LoVo (cell line): Measurements from ENCODE around the gene FUT2.
A peak's percentile ranks its signal among the peaks of the same experiment; 100 is the strongest.
"Not testable (repeated sequence)": the region's sequence is repeated elsewhere in the genome, so short reads cannot be mapped to it uniquely, and the experiment has no call there.

Experiments used
- DNase-seq: peaks from one replicate; pipeline ENCODE4 v3.0.0-alpha.2; 2016; ENCODE audit warnings: low spot score

Gene FUT2

GRCh38 chr19:48695743-48696352, at the start of gene FUT2:
FUT2 (plus strand) TSS chr19:48695971; CDS start chr19:48702957, 6,986 bp downstream.
- DNase-seq, result peak; percentile 69

DNA sequence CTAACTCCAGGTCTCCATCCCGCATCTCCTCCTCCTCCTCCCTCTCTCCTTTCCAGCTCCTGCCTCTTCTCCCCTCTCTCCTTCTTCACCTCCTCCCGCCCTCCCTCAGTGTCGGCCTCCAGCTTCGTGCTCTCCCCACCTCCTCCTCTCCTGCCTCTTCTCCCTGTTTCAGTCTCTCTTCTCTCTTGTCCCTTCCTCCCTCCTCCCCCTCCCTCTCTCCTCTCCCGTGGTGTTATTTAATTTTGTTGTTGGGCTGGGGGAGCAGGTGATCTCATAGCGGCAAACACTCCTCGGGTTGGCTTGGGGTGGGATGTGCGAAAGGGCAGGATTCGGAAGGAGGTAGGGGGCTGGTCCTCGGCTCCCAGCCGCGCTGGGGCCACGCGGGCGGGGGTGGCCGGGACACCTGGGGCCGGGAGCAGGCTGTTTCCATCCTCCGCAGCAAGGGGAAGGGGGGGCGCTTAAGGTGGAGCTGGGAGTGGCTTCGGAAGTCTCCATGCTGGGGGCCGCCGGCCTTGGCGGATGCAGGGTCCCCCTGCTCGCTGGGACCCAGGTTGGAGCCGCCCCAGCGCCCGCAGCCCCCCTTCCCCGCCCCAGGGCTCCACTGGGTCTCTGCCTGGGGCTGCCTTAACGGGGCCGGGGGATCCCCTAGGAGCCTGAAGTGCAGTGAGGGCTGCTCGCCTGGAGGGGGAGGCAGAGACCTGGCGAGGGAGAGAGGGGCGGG, 49.6 kb upstream of the FUT2 start, which contains the start of gene CA11:
CA11 (minus strand) TSS at position 187 of the 721 bp plus-strand sequence. CDS start 555 bp downstream, outside the sequence.
- peak; percentile 84 for DNase-seq

DNA sequence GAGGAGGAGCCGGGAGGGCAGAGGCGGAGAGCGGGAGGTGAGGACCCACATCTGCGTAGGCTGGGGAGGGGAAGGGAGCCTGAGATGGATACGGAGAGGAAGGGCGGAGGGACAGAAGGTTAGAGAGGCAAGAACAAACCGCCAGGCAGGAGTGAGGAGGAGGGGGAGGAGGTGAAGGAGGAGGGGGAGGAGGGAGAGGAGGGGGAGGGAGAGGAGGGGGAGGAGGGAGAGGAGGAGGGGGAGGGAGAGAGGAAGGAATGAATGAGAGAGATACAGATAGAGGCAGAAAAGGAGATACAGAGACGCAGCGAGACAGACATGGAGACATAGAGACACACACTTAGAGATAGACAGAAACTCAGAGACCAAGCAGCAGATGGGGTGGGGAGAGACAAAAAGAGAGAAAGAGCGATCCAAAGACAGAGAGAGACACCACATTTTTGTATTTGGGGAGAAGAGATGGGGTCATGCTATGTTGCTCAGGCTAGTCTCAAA, 49.0 kb upstream of the FUT2 start:
- DNase-seq, result no peak

- no peak for DNase-seq
Observed at GRCh38 chr19:48648134-48648533, 47.6 kb upstream of the FUT2 start.

GRCh38 chr19:48650974-48651682, 44.6 kb upstream of the FUT2 start:
- DNase-seq, result no peak

GRCh38 chr19:48651683-48652048, 44.1 kb upstream of the FUT2 start:
- no peak for DNase-seq

DNA sequence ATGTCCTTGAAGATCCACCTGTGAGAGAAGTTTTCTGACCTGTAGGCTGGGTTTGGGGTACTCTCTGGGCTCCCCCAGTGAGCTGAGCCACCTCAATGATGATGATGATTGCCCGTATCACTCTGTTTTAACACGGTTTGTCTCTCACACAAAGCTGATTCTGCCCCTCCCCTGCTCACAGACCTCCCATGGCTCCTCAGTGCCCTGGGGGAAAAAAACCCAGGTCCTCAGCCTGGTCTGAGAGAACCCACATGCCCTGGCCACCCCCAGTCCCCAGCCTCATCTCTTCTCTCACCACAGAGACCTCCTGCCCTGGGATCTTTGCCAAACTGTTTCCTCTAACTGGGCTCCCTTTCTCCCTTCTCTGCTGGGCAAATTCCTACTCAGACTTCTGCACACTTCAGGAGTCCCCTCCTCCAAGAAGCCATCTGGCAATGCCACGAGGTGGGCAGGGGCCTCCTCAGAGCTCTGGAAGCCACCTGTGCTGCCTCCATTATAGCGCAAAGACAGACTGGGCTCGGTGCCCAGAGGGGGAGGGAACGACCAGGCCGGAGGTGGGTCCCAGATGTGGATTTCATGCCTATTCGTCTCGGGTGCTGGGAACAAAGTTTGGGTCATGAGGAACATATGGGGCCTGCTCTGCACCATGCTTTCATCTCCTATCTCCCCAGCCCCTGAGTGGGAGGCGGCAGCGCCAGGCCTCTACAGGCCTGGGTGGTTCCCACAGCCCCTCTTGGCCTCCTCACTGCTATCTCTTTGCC, 41.3 kb upstream of the FUT2 start:
- no peak for DNase-seq

GRCh38 chr19:48656840-48657474, 38.8 kb upstream of the FUT2 start:
- peak; percentile 23 for DNase-seq

GRCh38 chr19:48657828-48658227, 37.9 kb upstream of the FUT2 start:
- DNase-seq, result not testable (repeated sequence)

DNA sequence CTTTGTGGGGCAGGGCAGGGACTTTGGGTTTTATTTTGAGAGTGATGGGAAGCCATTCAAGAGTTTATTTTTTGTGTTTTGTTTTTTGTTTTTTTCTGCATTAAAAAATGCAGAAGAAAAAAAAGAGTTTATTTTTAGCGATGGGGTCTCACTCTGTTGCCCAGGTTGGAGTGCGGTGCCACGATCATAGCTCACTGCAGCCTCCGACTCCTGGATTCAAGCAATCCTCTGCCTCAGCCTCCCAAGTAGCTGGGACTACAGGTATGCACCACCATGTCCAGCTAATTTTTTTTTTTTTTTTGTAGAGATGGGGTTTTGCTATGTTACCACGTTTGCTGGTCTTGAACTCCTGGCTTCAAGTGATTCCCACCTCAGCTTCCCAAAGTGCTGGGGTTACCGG, 37.3 kb upstream of the FUT2 start:
- no peak for DNase-seq

DNA sequence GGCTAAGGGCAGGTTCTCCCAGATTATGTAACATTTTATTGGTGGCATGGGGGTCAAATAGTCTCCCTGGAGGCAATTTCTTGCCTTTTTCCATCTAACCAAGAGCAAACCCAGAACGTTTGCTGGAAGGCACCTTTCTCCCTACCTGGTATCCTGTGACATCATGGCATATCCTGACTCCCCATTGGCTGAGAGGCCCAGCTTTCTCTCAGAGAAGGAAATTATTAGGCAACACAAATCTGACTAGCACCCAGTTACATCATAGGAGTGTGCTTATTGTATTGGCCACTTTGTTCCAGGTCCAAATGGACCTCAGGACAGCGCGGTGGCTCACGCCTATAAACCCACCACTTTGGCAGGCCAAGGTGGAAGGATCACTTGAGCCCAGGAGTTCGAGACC, 36.0 kb upstream of the FUT2 start:
- DNase-seq, result no peak

DNA sequence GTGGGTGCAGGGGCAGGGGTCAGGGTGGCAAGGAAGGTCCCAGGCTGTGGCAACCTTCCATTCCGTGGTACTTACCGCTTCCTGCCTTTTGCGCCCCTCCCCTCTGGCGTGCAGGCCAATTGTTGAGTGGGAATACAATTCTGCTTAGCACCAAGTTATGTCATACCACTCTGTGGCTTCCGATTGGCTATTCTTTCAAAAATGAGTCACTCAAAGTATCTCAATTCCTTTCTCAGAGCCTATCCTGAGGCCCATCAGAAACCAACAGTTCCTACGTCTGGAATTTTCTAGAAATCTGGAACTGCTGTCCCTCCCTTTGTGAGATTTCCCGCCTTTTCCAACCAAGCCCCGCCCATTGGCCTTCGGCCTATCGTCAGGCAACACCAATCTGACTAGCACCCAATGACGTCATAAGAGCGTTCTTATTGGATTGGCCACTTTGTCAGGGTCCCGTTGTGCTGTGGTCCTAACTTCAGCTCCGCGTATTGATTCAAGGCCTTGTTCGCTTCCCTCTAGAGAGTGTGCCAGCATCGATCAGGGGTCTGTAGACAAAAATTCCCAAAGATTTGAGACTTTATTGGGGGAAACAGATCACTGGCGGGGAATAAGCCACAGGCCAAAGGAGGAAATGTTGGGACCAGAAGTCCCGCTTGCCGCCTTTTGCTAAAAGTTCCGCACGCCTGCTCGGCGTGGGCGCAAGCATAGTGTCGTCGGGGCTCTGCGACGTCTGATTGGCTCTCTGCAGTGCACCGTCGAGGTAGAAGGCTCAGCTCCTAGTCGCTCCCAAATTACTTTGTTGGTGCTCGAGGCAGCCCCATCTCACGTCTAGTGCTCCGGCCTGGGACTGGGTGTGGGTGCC, 34.7 kb upstream of the FUT2 start:
- DNase-seq, result peak; percentile 44

- DNase-seq, result no peak
Observed at GRCh38 chr19:48661711-48662090, 34.1 kb upstream of the FUT2 start.

- DNase-seq, result no peak
Observed at GRCh38 chr19:48663667-48664066, 32.1 kb upstream of the FUT2 start.

- no peak for DNase-seq
Observed at GRCh38 chr19:48664476-48664875, 31.3 kb upstream of the FUT2 start.

- no peak for DNase-seq
Observed at GRCh38 chr19:48665786-48666185, 30.0 kb upstream of the FUT2 start.

DNA sequence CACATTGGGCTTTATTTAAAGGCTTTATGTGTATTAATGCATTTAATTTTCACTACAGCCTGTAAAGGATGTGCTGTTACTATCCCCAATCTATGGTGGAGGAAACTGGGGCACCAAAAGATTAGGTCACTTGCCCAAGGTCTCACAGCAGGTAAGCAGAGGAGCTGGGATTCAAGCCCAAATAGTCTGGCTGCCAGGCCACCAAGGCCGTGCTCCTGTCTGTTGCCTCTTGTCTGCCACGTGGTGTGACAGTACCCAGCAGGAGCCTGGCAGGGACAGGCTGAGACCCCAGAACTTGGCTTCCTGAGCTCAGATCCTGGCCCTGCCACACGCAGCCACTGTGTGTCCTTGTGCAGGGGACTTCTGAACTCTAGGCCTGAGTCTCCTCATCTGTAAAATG, 27.4 kb upstream of the FUT2 start:
- no peak for DNase-seq

DNA sequence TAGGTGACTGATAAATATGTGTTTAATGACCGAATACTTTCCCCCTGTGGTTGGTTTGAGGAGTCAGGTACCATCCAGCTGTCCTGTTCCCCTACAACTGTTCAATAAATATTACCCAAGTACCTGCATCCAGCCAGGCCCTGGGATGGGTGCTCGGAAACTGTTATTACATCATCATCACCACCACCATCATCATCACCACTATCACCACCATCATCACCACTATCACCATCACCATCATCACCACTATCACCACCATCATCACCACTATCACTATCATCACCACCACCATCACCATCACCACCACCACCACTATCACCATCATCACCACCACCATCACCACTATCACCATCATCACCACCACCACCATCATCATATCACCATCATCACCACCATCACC, 27.0 kb upstream of the FUT2 start:
- DNase-seq, result no peak

DNA sequence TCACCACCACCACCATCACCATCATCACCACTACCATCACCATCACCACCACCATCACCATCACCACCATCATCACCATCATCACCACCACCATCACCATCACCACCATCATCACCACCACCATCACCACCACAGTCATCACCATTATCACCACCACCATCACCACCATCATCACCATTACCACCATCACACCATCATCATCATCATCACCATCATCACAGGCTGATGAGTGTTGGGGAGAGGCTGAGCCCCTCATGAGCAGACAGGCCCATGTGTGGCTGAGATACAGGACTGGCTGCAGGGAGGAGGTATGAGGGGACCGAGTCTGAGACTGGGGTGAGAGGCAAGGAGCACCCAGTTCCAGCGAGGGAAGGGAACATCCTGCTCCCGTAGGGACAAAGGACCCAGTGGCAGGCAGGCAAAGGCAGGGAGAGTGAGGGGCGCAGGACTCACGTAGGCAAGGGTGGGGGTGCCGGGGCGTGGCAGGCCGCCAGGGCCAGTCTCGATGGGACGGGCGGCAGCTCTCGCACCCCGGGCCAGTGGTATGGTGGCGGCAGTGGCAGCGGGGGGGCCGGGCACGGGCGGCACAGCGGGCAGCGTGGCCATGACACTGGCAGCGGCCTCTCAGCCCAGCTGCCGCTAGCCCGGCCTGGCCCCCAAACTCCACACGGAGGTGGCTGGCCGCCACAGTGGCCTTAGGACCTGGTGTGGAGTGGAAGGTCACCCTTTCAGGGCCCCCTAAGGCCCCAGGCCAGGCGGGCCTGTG, 25.7 kb upstream of the FUT2 start:
- no peak for DNase-seq
